Left hindlimb (tissue), 1 donor: ENCODE measurements around the gene FOLR3.
"Not testable (repeated sequence)": the region's sequence is repeated elsewhere in the genome, so short reads cannot be mapped to it uniquely, and the experiment has no call there.

Experiments
- DNase-seq: peaks from one replicate; pipeline ENCODE4 v3.0.0-alpha.2; 2018

FOLR3 gene

GRCh38 chr11:72169046-72169555 lies 33.6 kb downstream of the FOLR3 start:
- DNase-seq, result not testable (repeated sequence)

GRCh38 chr11:72169754-72170153 lies 34.2 kb downstream of the FOLR3 start:
- not testable (repeated sequence) for DNase-seq

- DNase-seq, result not testable (repeated sequence)
Measured at GRCh38 chr11:72172043-72172442, 36.5 kb downstream of the FOLR3 start.

- DNase-seq, result no peak
Measured at GRCh38 chr11:72173291-72173690, 37.8 kb downstream of the FOLR3 start.

GRCh38 chr11:72174302-72175070 lies 39.0 kb downstream of the FOLR3 start:
- DNase-seq, result no peak

- no peak for DNase-seq
Measured at GRCh38 chr11:72177656-72178055, 42.1 kb downstream of the FOLR3 start.

DNA sequence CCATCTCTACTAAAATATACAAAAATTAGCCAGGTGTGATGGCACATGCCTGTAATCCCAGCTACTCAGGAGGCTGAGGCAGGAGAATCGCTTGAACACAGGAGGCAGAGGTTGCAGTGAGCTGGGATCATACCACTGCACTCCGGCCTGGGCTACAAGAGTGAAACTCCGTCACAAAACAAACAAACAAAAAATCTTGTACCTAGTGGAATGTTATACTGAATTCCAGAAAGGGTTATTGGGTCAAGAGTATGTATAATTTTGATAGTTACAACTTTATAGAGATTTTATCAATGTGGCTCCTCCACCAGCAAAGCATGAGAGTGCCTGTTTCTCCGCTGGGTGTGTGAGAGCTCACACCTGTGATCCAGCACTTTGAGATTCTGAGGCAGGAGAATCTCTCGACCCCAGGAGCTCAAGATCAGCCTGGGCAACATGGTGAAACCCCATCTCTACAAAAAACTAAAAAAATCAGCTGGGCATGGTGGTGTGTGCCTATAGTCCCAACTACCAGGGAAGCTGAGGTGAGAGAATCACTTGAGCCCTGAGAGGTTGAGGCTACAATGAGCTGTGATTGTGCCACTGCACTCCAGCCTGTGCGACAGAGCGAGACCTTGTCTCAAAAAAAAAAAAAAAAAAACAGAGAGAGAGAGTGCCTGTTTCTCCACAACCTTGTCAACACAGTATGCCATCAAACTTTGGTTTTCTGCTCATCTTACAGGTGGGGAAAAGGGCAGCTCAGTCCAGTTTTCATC lies 43.7 kb downstream of the FOLR3 start:
- no peak for DNase-seq

DNA sequence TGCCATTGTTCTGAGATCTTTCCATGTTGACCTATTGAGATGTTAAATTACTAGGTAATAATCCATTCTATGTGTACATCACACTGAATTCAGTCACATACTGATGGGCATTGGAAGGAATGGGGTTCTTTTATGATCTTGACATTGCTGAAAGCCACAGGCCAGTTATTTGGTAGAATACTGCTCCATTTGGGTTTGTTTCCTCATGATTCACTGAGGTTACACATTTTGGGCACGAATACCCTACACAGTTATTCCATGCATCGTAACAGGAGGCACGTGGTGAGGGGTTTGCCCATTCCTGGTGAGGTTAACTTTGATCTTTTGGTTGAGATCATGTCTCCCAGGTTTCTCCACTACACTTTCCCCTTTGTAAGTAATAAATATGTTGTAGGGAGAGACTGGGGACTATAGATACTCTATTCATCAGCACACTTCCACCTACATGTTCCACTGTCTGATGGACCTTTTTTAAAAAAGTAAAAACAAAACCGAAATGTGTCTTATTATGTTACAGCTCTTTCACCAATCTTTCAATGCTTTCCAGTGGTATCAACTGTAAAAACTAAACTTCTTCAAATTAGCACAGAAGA lies 44.4 kb downstream of the FOLR3 start:
- DNase-seq, result no peak

DNA sequence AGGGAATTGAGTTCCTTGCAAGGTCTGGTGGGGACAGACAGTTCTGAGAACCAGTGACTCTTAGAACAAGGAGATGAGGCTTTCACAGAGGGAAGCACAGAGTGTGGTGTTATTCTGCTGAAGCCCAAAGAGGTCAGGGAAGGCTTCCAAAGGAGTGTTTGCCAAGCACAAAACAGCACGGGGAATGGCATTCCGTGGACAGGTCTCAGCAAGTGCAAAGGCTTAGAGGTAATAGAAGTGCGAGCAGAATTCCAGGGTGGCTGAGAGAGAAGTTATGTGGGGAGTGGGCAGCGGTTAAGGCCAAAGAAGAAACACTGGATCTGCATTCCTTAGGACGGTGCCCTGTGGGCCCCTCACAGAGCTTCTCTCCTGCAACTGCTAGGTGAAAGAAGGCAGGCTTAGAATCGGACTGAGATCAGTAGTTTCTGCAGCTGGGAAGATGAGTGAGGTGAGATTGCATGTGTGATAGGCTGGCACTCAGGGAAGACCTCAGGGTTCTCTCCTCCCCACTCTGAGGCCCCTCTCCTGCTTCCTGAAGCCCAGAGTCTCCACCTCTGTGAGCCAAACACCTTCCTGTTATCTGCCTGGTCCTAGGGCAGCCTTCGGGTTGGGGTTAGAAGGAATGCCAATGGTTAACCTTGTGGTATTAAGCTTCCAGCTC lies 45.5 kb downstream of the FOLR3 start:
- not testable (repeated sequence) for DNase-seq

- DNase-seq, result not testable (repeated sequence)
Measured at GRCh38 chr11:72181553-72181958, 46.0 kb downstream of the FOLR3 start.

- DNase-seq, result no peak
Measured at GRCh38 chr11:72188267-72188666, 52.7 kb downstream of the FOLR3 start.
